Body of pancreas (tissue), 4 donors: ENCODE data around the gene PTPA. TPM values are rescaled to one million over a fixed set of nuclear protein-coding genes. Genes with fewer than 3 reads are reported as not detected.

ENCODE experiments used
- ATAC-seq: fragments of 150-250 bp; one replicate; pipeline ENCODE4 v1.9.1; 2016
- DNase-seq, 4 donors: peaks; one replicate each; pipeline ENCODE4 v3.0.0-alpha.2; 2019
- H3K27ac ChIP-seq, 4 donors: fragments of 200-600 bp; sonication (generic); 1 replicate in 3 of 4; 2 replicates in 1 of 4; pipeline versions ENCODE4 v1.5.1 to v1.6.1; 2016 to 2019; ENCODE audit warnings: mild to moderate bottlenecking in 1 of 4, mixed read lengths in 1 of 4, moderate library complexity in 1 of 4
- H3K27me3 ChIP-seq, 2 donors: fragments of 200-600 bp; sonication (generic); one replicate each; pipeline ENCODE4 v1.6.0; 2016; ENCODE audit warnings: mild to moderate bottlenecking in 1 of 2
- H3K36me3 ChIP-seq, 2 donors: fragments of 200-600 bp; sonication (generic); replicated peaks in 1 of 2; 2 replicates each; pipeline ENCODE4 v1.5.1; 2016; ENCODE audit warnings: low read depth in 2 of 2; ENCODE audit not compliant: insufficient read depth in 1 of 2
- H3K4me1 ChIP-seq: fragments of 200-600 bp; sonication (generic); one replicate; pipeline ENCODE4 v1.6.0; 2016
- H3K4me3 ChIP-seq, 2 donors: fragments of 200-600 bp; sonication (generic); 1 replicate in 1 of 2; 2 replicates in 1 of 2; pipeline ENCODE4 v1.5.1; 2016 to 2019
- H3K9me3 ChIP-seq, 3 donors: fragments of 200-600 bp; sonication (generic); 1 replicate in 2 of 3; 2 replicates in 1 of 3; pipeline ENCODE4 v1.5.1; 2016
- POLR2A ChIP-seq, 3 donors: fragments of 450-650 bp; IDR thresholded peaks; one replicate each; pipeline ENCODE4 v1.6.1; 2016; ENCODE audit warnings: antibody characterized with exemption in 3 of 3, mild to moderate bottlenecking in 2 of 3
- WGBS, 2 donors: methylation state at CpG; one replicate each; pipeline ENCODE4 v1.1.5; 2017; 5-methylcytosine and 5-hydroxymethylcytosine counted together
- intact Hi-C: fragments of 100-400 bp; cut with DNase I; formaldehyde crosslinking; loops from one replicate; pipeline ENCODE4 v1.15.1; 2023
- total RNA-seq, 2 donors: library from RNA; depleted of rRNA; stranded (reverse); fragments of >200 nt; gene quantifications; one replicate each; pipeline ENCODE4 v1.1.0, GENCODE V29; 2016
- TF ChIP-seq, protein P1 (sequence below), 7 experiments: fragments of 450-650 bp in 4 of 7; fragments of 200-600 bp in 3 of 7; sonication (generic) in 3 of 7; IDR thresholded peaks; one replicate each; pipeline ENCODE4 v1.5.1; 2016 to 2019; ENCODE audit warnings: antibody characterized with exemption in 7 of 7

Gene PTPA
- 10 to 100 TPM; 32.7 to 52.1 TPM for total RNA-seq

- Histone ChIP-seq H3K27me3 (no peaks in the 10 kb centered on the region), H3K4me3 (peak within 1 kb of the TSS; percentile 88 to 91), H3K27ac (peak within 1 kb of the TSS; percentile 93 to 99 (median 97)), H3K4me1 (peaks cover 81% of the 10 kb centered on the region), H3K36me3 (no peaks in the 10 kb centered on the region), H3K9me3 (no peaks in the 10 kb centered on the region)
- 0% methylated on average over 8 to 76 of the region's 77 CpGs for WGBS, 2 donors
- TF ChIP-seq POLR2A (IDR thresholded peaks at IDR 0.05), result peak; percentile 81 to 97 (median 96)
- TF ChIP-seq, protein P1, sequence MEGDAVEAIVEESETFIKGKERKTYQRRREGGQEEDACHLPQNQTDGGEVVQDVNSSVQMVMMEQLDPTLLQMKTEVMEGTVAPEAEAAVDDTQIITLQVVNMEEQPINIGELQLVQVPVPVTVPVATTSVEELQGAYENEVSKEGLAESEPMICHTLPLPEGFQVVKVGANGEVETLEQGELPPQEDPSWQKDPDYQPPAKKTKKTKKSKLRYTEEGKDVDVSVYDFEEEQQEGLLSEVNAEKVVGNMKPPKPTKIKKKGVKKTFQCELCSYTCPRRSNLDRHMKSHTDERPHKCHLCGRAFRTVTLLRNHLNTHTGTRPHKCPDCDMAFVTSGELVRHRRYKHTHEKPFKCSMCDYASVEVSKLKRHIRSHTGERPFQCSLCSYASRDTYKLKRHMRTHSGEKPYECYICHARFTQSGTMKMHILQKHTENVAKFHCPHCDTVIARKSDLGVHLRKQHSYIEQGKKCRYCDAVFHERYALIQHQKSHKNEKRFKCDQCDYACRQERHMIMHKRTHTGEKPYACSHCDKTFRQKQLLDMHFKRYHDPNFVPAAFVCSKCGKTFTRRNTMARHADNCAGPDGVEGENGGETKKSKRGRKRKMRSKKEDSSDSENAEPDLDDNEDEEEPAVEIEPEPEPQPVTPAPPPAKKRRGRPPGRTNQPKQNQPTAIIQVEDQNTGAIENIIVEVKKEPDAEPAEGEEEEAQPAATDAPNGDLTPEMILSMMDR (IDR thresholded peaks at IDR 0.05), result peak in 1 of 7 experiments; percentile 6
- ATAC-seq (peak; percentile 88), DNase-seq (peak; percentile 98 to 99 (median 98))
- intact Hi-C loops, result no loop called here
Observed at GRCh38 chr9:129110740-129111527, at the start of gene PTPA, which contains the start of gene CRAT. TSS of gene PTPA (plus strand) at chr9:129111415. CDS start at chr9:129111601, 186 bp downstream. TSS of gene CRAT (minus strand) at chr9:129110793. CDS start at chr9:129110509, 284 bp downstream.

DNA sequence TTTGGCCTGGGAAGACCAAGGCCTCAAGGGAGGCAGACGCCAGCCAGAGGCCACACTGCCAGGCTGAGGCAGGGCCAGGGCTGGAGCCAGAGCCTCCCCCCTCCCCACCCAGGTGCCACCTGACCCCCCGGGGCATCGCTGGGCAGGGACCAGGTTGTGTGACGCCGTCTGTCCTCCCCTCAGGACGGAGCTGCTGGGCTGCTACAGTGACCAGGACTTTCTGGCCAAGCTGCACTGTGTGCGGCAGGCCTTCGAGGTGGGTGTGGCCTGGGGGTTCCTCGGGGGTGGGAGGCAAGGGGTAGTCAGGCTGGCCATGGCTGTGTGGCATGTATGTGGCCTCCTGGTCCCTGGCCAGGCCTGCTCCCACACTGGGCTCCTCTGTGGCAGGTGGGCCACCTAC is 48.2 kb upstream of the PTPA start:
- DNase-seq, result no peak
- Histone ChIP-seq H3K4me1 (no peaks in the 10 kb centered on the region), H3K4me3 (no peak overlapping the region), H3K27me3 (no peaks in the 10 kb centered on the region), H3K27ac (no peak overlapping the region), H3K36me3 (peaks cover 0 to 13% of the 10 kb centered on the region in 2 donors), H3K9me3 (no peaks in the 10 kb centered on the region)
- no peak for TF ChIP-seq POLR2A (IDR thresholded peaks at IDR 0.05)
- TF ChIP-seq, protein P1 (IDR thresholded peaks at IDR 0.05), result no peak
- ATAC-seq, result no peak
- WGBS, 2 donors, result 100% methylated on average over 5 of the region's 9 CpGs; no CpG with 5 or more reads in 1 of the 2 donors
- intact Hi-C loops, result no loop called here

- intact Hi-C loops, result no loop called here
- no peaks in the 10 kb centered on the region for H3K4me1 ChIP-seq
- H3K36me3 ChIP-seq, result peaks cover 0 to 7% of the 10 kb centered on the region in 2 donors
- TF ChIP-seq, protein P1 (IDR thresholded peaks at IDR 0.05), result no peak
- TF ChIP-seq POLR2A (IDR thresholded peaks at IDR 0.05), result no peak
- ATAC-seq, result no peak
- no peaks in the 10 kb centered on the region for H3K9me3 ChIP-seq
- DNase-seq, result no peak
- WGBS, 2 donors, result 94% methylated on average over 8 of the region's 8 CpGs
- no peak overlapping the region for H3K4me3 ChIP-seq
- H3K27me3 ChIP-seq, result no peaks in the 10 kb centered on the region
- no peak overlapping the region for H3K27ac ChIP-seq
Observed at GRCh38 chr9:129064499-129064908, 46.7 kb upstream of the PTPA start.

- TF ChIP-seq POLR2A (IDR thresholded peaks at IDR 0.05), result no peak
- TF ChIP-seq, protein P1 (IDR thresholded peaks at IDR 0.05), result no peak
- 94 to 96% methylated on average over 6 to 17 of the region's 19 CpGs for WGBS, 2 donors
- DNase-seq, result no peak
- Histone ChIP-seq H3K27ac (no peak overlapping the region), H3K36me3 (peaks cover 0 to 6% of the 10 kb centered on the region in 2 donors), H3K4me3 (no peak overlapping the region), H3K4me1 (no peaks in the 10 kb centered on the region), H3K9me3 (no peaks in the 10 kb centered on the region), H3K27me3 (no peaks in the 10 kb centered on the region)
- no peak for ATAC-seq
- intact Hi-C loops, result no loop called here
Observed at GRCh38 chr9:129068110-129068509, 43.1 kb upstream of the PTPA start.
